GM23248 (cell line): ENCODE measurements around the gene SUN5. TPM values are rescaled to one million over a fixed set of nuclear protein-coding genes. Genes with fewer than 3 reads are reported as not detected.

Experiments
- DNase-seq: peaks from one replicate; pipeline ENCODE4 v3.0.0-alpha.2; 2015
- H2AFZ ChIP-seq: fragments of 200-600 bp; sonication (generic); 2 replicates; pipeline ENCODE4 v1.6.1; 2016; ENCODE audit warnings: antibody characterized with exemption
- H3F3A ChIP-seq: fragments of 200-600 bp; sonication (generic); 2 replicates; pipeline ENCODE4 v1.6.1; 2016; ENCODE audit warnings: mild to moderate bottlenecking, antibody characterized with exemption, mixed run types; ENCODE audit not compliant: insufficient read depth
- H3K27ac ChIP-seq: fragments of 200-600 bp; sonication (generic); 2 replicates; pipeline ENCODE4 v1.5.1; 2016; ENCODE audit warnings: mild to moderate bottlenecking
- H3K27me3 ChIP-seq: fragments of 200-600 bp; sonication (generic); replicated peaks from 2 replicates; pipeline ENCODE4 v1.6.1; 2016; ENCODE audit warnings: mild to moderate bottlenecking; ENCODE audit not compliant: insufficient read depth
- H3K36me3 ChIP-seq: fragments of 200-600 bp; sonication (generic); 2 replicates; pipeline ENCODE4 v1.6.1; 2016; ENCODE audit warnings: low read depth, mild to moderate bottlenecking
- H3K4me1 ChIP-seq: fragments of 200-600 bp; sonication (generic); 2 replicates; pipeline ENCODE4 v1.6.1; 2016; ENCODE audit warnings: mild to moderate bottlenecking; ENCODE audit not compliant: insufficient read depth
- H3K4me2 ChIP-seq: fragments of 200-600 bp; sonication (generic); one replicate; pipeline ENCODE4 v1.6.1; 2016; ENCODE audit warnings: mild to moderate bottlenecking; ENCODE audit not compliant: unreplicated experiment
- H3K4me3 ChIP-seq: fragments of 200-600 bp; sonication (generic); 2 replicates; pipeline ENCODE4 v1.5.1; 2016; ENCODE audit warnings: mild to moderate bottlenecking
- H3K79me2 ChIP-seq: fragments of 200-600 bp; sonication (generic); 2 replicates; pipeline ENCODE4 v1.6.1; 2016; ENCODE audit warnings: mild to moderate bottlenecking; ENCODE audit not compliant: insufficient read depth
- H3K9ac ChIP-seq: fragments of 200-600 bp; sonication (generic); 2 replicates; pipeline ENCODE4 v1.6.1; 2016; ENCODE audit warnings: mild to moderate bottlenecking
- H3K9me2 ChIP-seq: fragments of 200-600 bp; sonication (generic); 2 replicates; pipeline ENCODE4 v1.6.1; 2016; ENCODE audit warnings: mixed run types, mild to moderate bottlenecking, moderate library complexity; ENCODE audit not compliant: insufficient read depth
- H3K9me3 ChIP-seq: fragments of 200-600 bp; sonication (generic); one replicate; pipeline ENCODE4 v1.6.1; 2017; ENCODE audit warnings: low read depth
- H4K20me1 ChIP-seq: fragments of 200-600 bp; sonication (generic); 2 replicates; pipeline ENCODE4 v1.6.0; 2016; ENCODE audit not compliant: insufficient read depth
- EZH2 ChIP-seq: fragments of 200-600 bp; sonication (generic); IDR thresholded peaks from 2 replicates; pipeline ENCODE4 v1.6.1; 2018; ENCODE audit warnings: antibody characterized with exemption, mild to moderate bottlenecking; ENCODE audit not compliant: insufficient read depth, poor library complexity, severe bottlenecking
- EZH2phosphoT487 ChIP-seq: fragments of 200-600 bp; sonication (generic); IDR thresholded peaks from 2 replicates; pipeline ENCODE4 v1.6.1; 2018; ENCODE audit warnings: antibody characterized with exemption, moderate library complexity, mild to moderate bottlenecking, low read depth; ENCODE audit not compliant: insufficient read depth
- WGBS, 2 experiments: methylation state at CpG; one replicate each; pipeline ENCODE4 v1.1.6; 2015 to 2017; ENCODE audit warnings: low lambda C conversion rate in 2 of 2, low coverage in 1 of 2; ENCODE audit errors: missing lambda C conversion rate in 2 of 2; 5-methylcytosine and 5-hydroxymethylcytosine counted together
- in situ Hi-C: fragments of 300-500 bp; cut with MboI; formaldehyde crosslinking; loops from 2 replicates; pipeline ENCODE4 v1.15.0; 2020
- polyA plus RNA-seq: library from polyadenylated mRNA; unstranded; fragments of >200 nt; fragmentation: Nextera tagmentation; extraction: Ambion mirVana; gene quantifications from 2 replicates; pipeline ENCODE4 v1.2.1, GENCODE V29; 2016
- total RNA-seq: library from RNA; depleted of rRNA; stranded (reverse); fragments of >200 nt; shearing (Covaris generic); gene quantifications from 2 replicates; pipeline ENCODE4 v1.2.3, GENCODE V29; 2014

Gene SUN5
- total and polyA plus RNA-seq, 2 experiments from 2014 or later = not detected

DNA sequence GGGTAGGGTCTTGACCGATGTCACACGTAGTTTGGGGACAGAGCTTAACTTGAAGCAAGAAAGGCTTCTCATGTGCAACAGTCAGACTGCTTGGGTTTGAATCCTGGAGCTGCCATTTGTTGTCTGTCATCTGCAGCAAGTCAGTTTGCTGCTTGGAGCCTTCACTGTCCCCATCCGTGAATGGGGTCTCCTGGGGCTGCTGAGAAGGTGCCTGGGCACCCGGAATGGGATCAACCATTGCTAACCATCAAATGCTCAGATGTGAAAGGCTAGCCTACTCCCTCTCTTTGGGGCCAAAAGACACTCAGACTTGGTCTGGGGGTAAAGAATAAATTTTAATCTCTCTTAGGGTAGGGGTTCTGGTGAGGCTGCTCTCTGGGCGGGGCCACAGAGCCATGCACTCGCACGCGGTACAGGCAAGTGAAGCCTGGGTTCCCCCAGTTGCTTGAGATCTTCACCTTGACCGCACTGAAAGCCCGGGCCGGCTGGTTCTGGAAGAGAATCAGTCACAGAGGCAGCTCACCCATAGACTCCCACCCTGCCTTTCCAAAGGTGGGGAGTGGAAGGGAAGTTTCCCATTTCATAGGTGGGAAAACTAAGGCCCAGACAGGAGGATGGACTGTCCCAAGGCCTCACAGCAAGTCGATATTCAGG is 20.6 kb downstream of the SUN5 start:
- Histone ChIP-seq H3K27ac (no peak overlapping the region), H4K20me1 (no peaks in the 10 kb centered on the region), H3K27me3 (no peaks in the 10 kb centered on the region; the same call in 1 of the 2 replicates), H3K4me3 (no peak overlapping the region), H3K4me2 (no peak overlapping the region), H3K4me1 (no peaks in the 10 kb centered on the region), H3K36me3 (no peaks in the 10 kb centered on the region), H3K9me2 (no peaks in the 10 kb centered on the region), H3K9me3 (no peaks in the 10 kb centered on the region), H3K9ac (no peak overlapping the region), H2AFZ (no peak overlapping the region), H3F3A (no peaks in the 10 kb centered on the region), H3K79me2 (no peaks in the 10 kb centered on the region)
- 52 to 60% methylated on average over 12 of the region's 12 CpGs for WGBS, 2 experiments
- no peak for DNase-seq
- TF ChIP-seq EZH2 (no peak), EZH2phosphoT487 (no peak)
- in situ Hi-C loops = no loop called here

DNA sequence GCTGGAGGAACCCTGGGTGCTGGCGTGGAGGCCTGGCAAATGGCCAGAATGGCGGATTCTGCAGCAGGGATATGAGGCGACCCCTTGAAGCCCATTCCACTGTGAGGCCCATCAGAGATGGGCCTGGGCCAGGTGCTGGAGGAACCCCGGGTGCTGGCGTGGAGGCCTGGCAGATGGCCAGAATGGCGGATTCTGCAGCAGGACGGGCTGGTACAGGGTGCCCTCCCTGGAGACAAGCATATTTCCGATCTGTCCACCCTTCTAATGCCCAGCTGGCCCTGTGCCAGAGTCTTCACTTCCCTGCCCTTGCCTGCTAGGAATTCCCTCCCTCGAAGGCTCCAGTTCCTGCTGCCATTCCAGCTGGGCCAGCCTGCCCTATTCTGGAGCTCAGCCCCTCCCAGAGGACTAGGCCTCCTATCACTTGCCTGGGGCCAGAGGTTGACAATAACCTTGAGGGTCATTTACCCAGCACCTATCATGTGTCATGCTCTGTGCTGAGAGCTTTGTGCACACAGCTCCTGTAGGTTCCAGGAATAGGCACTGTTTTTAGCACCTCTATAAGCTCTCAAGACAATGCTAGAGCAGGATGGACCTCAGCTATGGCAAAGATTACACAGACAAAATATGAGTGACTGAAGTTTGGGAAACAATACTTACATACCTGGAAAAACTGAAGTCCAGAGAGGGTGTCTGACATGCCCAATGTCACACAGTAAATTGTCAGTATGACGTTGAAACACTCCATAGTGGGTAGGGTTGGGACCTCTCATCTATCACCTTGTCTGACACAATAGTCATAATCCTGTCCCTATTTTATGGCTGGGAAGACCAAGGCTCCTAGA is 21.4 kb downstream of the SUN5 start:
- 45 to 46% methylated on average over 10 of the region's 10 CpGs for WGBS, 2 experiments
- Histone ChIP-seq H2AFZ (no peak overlapping the region), H3K27me3 (no peaks in the 10 kb centered on the region; the same call in 1 of the 2 replicates), H3K27ac (no peak overlapping the region), H3K9me2 (no peaks in the 10 kb centered on the region), H3K36me3 (no peaks in the 10 kb centered on the region), H3K79me2 (no peaks in the 10 kb centered on the region), H3F3A (no peaks in the 10 kb centered on the region), H3K4me1 (no peaks in the 10 kb centered on the region), H4K20me1 (no peaks in the 10 kb centered on the region), H3K9me3 (no peaks in the 10 kb centered on the region), H3K4me3 (no peak overlapping the region), H3K9ac (no peak overlapping the region), H3K4me2 (no peak overlapping the region)
- in situ Hi-C loops = no loop called here
- no peak for TF ChIP-seq EZH2
- TF ChIP-seq EZH2phosphoT487 = no peak
- no peak for DNase-seq

DNA sequence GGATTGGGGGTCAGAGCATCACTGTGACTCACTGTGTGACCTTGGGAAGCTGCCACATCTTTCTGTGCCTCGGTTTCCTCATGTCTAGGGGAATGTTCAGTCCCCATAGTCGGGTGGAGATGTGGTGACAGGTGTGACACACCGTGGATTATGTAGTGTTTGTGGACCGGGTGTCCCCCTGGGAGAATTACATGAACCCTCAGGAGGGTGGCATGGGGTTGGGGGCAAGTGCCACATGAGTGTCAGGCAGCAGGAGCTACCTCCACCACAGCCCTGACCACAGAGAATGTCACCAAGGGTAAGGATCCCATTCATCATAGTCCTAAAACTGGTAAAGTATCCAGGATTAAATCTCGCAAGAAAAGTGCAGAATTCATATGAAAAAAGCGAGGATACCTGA is 23.2 kb downstream of the SUN5 start:
- Histone ChIP-seq H3K9me2 (no peaks in the 10 kb centered on the region), H3K27me3 (no peaks in the 10 kb centered on the region; the same call in 1 of the 2 replicates), H3K79me2 (no peaks in the 10 kb centered on the region), H2AFZ (no peak overlapping the region), H3K9me3 (no peaks in the 10 kb centered on the region), H3K27ac (no peak overlapping the region), H3K36me3 (no peaks in the 10 kb centered on the region), H3K4me1 (no peaks in the 10 kb centered on the region), H3K9ac (no peak overlapping the region), H3K4me3 (no peak overlapping the region), H4K20me1 (no peaks in the 10 kb centered on the region), H3K4me2 (no peak overlapping the region), H3F3A (no peaks in the 10 kb centered on the region)
- DNase-seq = no peak
- no peak for TF ChIP-seq EZH2phosphoT487
- no peak for TF ChIP-seq EZH2
- in situ Hi-C loops = no loop called here
- WGBS, 2 experiments = 54 to 57% methylated on average over 6 of the region's 6 CpGs

DNA sequence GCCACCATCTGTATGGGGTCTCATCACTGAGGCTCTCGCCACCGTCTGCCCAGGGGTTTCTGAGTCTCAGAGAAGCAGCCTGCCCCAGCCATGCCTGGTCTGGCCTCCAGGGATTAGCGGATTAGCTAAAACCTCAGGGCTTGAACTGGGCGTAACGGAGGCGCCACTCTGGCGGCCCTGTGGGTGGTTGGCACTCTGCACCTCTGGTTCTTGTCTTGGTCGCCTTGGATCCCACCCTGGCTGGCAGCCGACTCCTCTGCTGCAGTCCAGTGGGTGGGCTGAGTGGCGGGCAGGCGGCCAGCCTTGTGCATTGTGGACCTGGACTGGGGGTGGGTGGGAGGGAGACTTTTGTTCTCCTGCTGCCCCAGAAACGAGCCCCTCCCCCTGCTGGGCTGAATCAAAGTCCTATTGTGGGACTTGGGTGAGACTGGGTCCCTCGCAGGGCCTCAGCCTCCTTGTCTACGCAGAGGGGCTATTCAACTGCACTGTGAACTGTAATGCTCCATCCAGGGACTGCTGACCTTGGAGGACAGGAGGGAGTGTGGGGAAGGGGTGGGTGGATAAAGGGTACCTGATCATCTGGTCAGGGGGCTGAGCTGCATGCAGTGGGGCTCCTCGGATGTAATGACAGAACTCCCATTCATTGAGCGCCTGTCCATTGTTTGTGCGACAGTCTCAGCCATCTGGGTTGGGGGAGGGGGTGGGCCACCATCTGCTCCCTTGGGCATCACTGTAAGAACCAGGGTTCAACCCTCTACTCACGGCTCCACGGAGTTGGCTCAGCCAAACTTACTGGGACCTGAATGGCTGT is 23.9 kb downstream of the SUN5 start:
- no peaks in the 10 kb centered on the region for H3K9me3 ChIP-seq
- 60 to 62% methylated on average over 19 of the region's 19 CpGs for WGBS, 2 experiments
- H3K27ac ChIP-seq = no peak overlapping the region
- H3F3A ChIP-seq = no peaks in the 10 kb centered on the region
- no peaks in the 10 kb centered on the region for H3K79me2 ChIP-seq
- in situ Hi-C loops = no loop called here
- no peak for DNase-seq
- no peaks in the 10 kb centered on the region for H3K4me1 ChIP-seq
- no peaks in the 10 kb centered on the region for H3K36me3 ChIP-seq
- H3K27me3 ChIP-seq = no peaks in the 10 kb centered on the region
- no peak overlapping the region for H3K4me2 ChIP-seq
- no peaks in the 10 kb centered on the region for H4K20me1 ChIP-seq
- no peak overlapping the region for H3K9ac ChIP-seq
- no peaks in the 10 kb centered on the region for H3K9me2 ChIP-seq
- H2AFZ ChIP-seq = no peak overlapping the region
- no peak for TF ChIP-seq EZH2phosphoT487
- no peak for TF ChIP-seq EZH2
- no peak overlapping the region for H3K4me3 ChIP-seq
